Esophagus muscularis mucosa (tissue), 4 donors: ENCODE results near the gene RALGAPA1. TPM values are rescaled to one million over a fixed set of nuclear protein-coding genes. Genes with fewer than 3 reads are reported as not detected.

Source experiments
- DNase-seq: peaks from one replicate; pipeline ENCODE4 v3.0.0-alpha.2; 2017; ENCODE audit errors: extremely low spot score
- H3K27ac ChIP-seq, 4 donors: fragments of 200-600 bp; sonication (generic); replicated peaks in 1 of 4; 1 replicate in 3 of 4; 2 replicates in 1 of 4; pipeline ENCODE4 v1.5.1; 2016 to 2019; ENCODE audit warnings: mild to moderate bottlenecking in 1 of 4
- H3K27me3 ChIP-seq, 4 donors: fragments of 200-600 bp; sonication (generic); one replicate each; pipeline versions ENCODE4 v1.5.1 to v1.6.0; 2016 to 2019
- H3K36me3 ChIP-seq, 4 donors: fragments of 200-600 bp; sonication (generic); one replicate each; pipeline ENCODE4 v1.5.1; 2016 to 2019
- H3K4me1 ChIP-seq, 4 donors: fragments of 200-600 bp; sonication (generic); one replicate each; pipeline ENCODE4 v1.5.1; 2016 to 2019
- H3K4me3 ChIP-seq, 4 donors: fragments of 200-600 bp; sonication (generic); 1 replicate in 2 of 4; 2 replicates in 2 of 4; pipeline ENCODE4 v1.5.1; 2016 to 2019; ENCODE audit warnings: mild to moderate bottlenecking in 4 of 4, moderate library complexity in 1 of 4
- H3K9me3 ChIP-seq, 4 donors: fragments of 200-600 bp; sonication (generic); 1 replicate in 3 of 4; 2 replicates in 1 of 4; pipeline ENCODE4 v1.5.1; 2016 to 2019
- CTCF ChIP-seq, 3 experiments: fragments of 200-600 bp in 2 of 3; fragments of 450-650 bp in 1 of 3; sonication (generic) in 2 of 3; IDR thresholded peaks; one replicate each; pipeline ENCODE4 v1.5.1; 2017 to 2019; ENCODE audit warnings: antibody characterized with exemption in 3 of 3, mild to moderate bottlenecking in 2 of 3, moderate library complexity in 1 of 3
- EP300 ChIP-seq: sonication (generic); formaldehyde crosslinking; IDR thresholded peaks from one replicate; pipeline ENCODE4 v1.6.1; 2017; ENCODE audit warnings: antibody characterized with exemption
- POLR2A ChIP-seq: fragments of 450-650 bp; IDR thresholded peaks from one replicate; pipeline ENCODE4 v1.6.1; 2017; ENCODE audit warnings: antibody characterized with exemption, moderate library complexity, mild to moderate bottlenecking, low read depth
- POLR2AphosphoS5 ChIP-seq, 2 donors: sonication (generic); formaldehyde crosslinking; IDR thresholded peaks; one replicate each; pipeline ENCODE4 v1.6.1; 2017; ENCODE audit warnings: antibody characterized with exemption in 2 of 2
- WGBS: methylation state at CpG from one replicate; pipeline ENCODE4 v1.1.5; 2018; 5-methylcytosine and 5-hydroxymethylcytosine counted together
- intact Hi-C: fragments of 100-400 bp; cut with DNase I; formaldehyde crosslinking; loops from one replicate; pipeline ENCODE4 v1.15.1; 2023
- total RNA-seq, 4 donors: library from RNA; depleted of rRNA; stranded (reverse); fragments of >200 nt; gene quantifications; one replicate each; pipeline versions ENCODE4 v1.1.0 to v1.2.1, GENCODE V29; 2016

The RALGAPA1 gene
- total RNA-seq, 4 donors from 2014 or later, result 48.2 to 77.7 (median 52.1) TPM

GRCh38 chr14:35725930-35726329 lies 83.2 kb downstream of the RALGAPA1 start:
- no peak for DNase-seq
- H3K4me3 ChIP-seq, result no peak overlapping the region
- H3K27ac ChIP-seq, result no peak overlapping the region
- H3K36me3 ChIP-seq, result peaks cover 8 to 54% (median 34%) of the 10 kb centered on the region in 4 donors
- intact Hi-C loops, result no loop called here
- TF ChIP-seq EP300, result no peak
- no peaks in the 10 kb centered on the region for H3K4me1 ChIP-seq
- 99% methylated on average over 5 of the region's 5 CpGs for WGBS
- H3K27me3 ChIP-seq, result no peaks in the 10 kb centered on the region
- no peaks in the 10 kb centered on the region for H3K9me3 ChIP-seq

GRCh38 chr14:35715079-35715478 lies 94.0 kb downstream of the RALGAPA1 start:
- intact Hi-C loops, result no loop called here
- WGBS, result 97% methylated on average over 1 of the region's 1 CpG
- Histone ChIP-seq H3K4me3 (no peak overlapping the region), H3K36me3 (peaks cover 12 to 81% (median 49%) of the 10 kb centered on the region in 4 donors), H3K9me3 (no peaks in the 10 kb centered on the region), H3K27ac (no peak overlapping the region), H3K4me1 (no peaks in the 10 kb centered on the region), H3K27me3 (no peaks in the 10 kb centered on the region)
- DNase-seq, result no peak
- no peak for TF ChIP-seq POLR2AphosphoS5 (IDR thresholded peaks at IDR 0.05)
- no peak for TF ChIP-seq POLR2A
- TF ChIP-seq EP300, result no peak
- TF ChIP-seq CTCF (IDR thresholded peaks at IDR 0.05), result no peak

GRCh38 chr14:35712466-35712865 lies 96.6 kb downstream of the RALGAPA1 start:
- H3K4me3 ChIP-seq, result no peak overlapping the region
- no peak overlapping the region for H3K27ac ChIP-seq
- DNase-seq, result no peak
- no peak for TF ChIP-seq EP300
- TF ChIP-seq POLR2AphosphoS5 (IDR thresholded peaks at IDR 0.05), result no peak
- no peak for TF ChIP-seq CTCF (IDR thresholded peaks at IDR 0.05)
- no peak for TF ChIP-seq POLR2A
- H3K9me3 ChIP-seq, result no peaks in the 10 kb centered on the region
- intact Hi-C loops, result no loop called here
- peaks cover 12 to 72% (median 42%) of the 10 kb centered on the region in 4 donors for H3K36me3 ChIP-seq
- no peaks in the 10 kb centered on the region for H3K27me3 ChIP-seq
- 87% methylated on average over 3 of the region's 3 CpGs for WGBS
- H3K4me1 ChIP-seq, result no peaks in the 10 kb centered on the region

- no peak overlapping the region for H3K4me3 ChIP-seq
- no peaks in the 10 kb centered on the region for H3K27me3 ChIP-seq
- H3K36me3 ChIP-seq, result peaks cover 0 to 51% (median 26%) of the 10 kb centered on the region in 4 donors
- intact Hi-C loops, result no loop called here
- H3K9me3 ChIP-seq, result no peaks in the 10 kb centered on the region
- no peak for TF ChIP-seq CTCF (IDR thresholded peaks at IDR 0.05)
- no peak for TF ChIP-seq POLR2A
- no peak for TF ChIP-seq POLR2AphosphoS5 (IDR thresholded peaks at IDR 0.05)
- no peak for TF ChIP-seq EP300
- no peaks in the 10 kb centered on the region for H3K4me1 ChIP-seq
- no peak overlapping the region for H3K27ac ChIP-seq
- 95% methylated on average over 1 of the region's 1 CpG for WGBS
- no peak for DNase-seq
Observed at GRCh38 chr14:35708062-35708461, 101.0 kb downstream of the RALGAPA1 start.

- Histone ChIP-seq H3K27me3 (no peaks in the 10 kb centered on the region), H3K9me3 (no peaks in the 10 kb centered on the region), H3K4me3 (no peak overlapping the region), H3K36me3 (peaks cover 0 to 30% (median 18%) of the 10 kb centered on the region in 4 donors), H3K4me1 (no peaks in the 10 kb centered on the region), H3K27ac (no peak overlapping the region)
- 98% methylated on average over 2 of the region's 2 CpGs for WGBS
- intact Hi-C loops, result no loop called here
- TF ChIP-seq CTCF (IDR thresholded peaks at IDR 0.05) (no peak), POLR2A (no peak)
- no peak for DNase-seq
Observed at GRCh38 chr14:35705636-35706035, 103.5 kb downstream of the RALGAPA1 start.
